PC-9 (cell line): ENCODE results near the gene CD93.

Source experiments
- EZH2 ChIP-seq: fragments of 200-600 bp; sonication (generic); IDR thresholded peaks from 2 replicates; pipeline ENCODE4 v1.8.0; 2017; ENCODE audit warnings: antibody characterized with exemption, low read depth
- TF ChIP-seq, protein P1 (sequence below): fragments of 200-600 bp; sonication (generic); conservative IDR thresholded peaks from 2 replicates; pipeline ENCODE4 v1.6.1; 2017; ENCODE audit warnings: mixed run types, antibody characterized with exemption, mild to moderate bottlenecking, moderate library complexity

DNA sequence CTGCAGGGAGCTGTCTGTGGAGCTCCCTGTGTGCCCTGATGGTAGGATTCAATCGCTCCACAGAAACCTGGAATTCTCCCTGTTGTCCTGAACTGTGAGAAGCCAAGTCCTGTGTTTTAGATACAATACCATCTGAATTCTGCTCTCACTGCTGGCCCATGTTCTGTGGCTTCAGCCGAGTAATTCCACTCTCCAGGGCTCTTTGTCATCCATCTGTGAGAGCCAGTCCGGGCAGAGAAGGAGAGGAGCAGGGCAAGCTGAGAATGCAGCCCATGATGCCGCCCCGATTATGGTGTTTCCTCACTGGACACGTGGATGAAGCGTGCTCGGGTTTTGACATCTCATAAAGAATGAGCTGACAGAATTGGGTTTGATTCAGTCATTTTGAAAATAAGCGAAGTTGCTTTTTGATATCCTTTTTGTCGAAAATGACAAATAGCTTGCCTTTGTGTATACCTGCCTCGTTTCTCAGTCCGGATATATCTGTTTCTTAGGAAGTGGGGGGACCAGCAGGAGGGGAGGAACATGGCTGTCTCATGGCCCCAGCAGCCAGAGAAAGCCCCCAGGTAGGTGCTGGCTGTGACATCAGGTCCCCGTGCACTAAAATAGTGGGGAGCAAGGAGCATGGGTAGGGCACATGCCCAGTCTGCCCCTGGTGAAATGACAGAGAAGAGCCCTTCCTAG is 8.2 kb upstream of the CD93 start:
- TF ChIP-seq, protein P1, sequence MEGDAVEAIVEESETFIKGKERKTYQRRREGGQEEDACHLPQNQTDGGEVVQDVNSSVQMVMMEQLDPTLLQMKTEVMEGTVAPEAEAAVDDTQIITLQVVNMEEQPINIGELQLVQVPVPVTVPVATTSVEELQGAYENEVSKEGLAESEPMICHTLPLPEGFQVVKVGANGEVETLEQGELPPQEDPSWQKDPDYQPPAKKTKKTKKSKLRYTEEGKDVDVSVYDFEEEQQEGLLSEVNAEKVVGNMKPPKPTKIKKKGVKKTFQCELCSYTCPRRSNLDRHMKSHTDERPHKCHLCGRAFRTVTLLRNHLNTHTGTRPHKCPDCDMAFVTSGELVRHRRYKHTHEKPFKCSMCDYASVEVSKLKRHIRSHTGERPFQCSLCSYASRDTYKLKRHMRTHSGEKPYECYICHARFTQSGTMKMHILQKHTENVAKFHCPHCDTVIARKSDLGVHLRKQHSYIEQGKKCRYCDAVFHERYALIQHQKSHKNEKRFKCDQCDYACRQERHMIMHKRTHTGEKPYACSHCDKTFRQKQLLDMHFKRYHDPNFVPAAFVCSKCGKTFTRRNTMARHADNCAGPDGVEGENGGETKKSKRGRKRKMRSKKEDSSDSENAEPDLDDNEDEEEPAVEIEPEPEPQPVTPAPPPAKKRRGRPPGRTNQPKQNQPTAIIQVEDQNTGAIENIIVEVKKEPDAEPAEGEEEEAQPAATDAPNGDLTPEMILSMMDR, result no peak
- no peak for TF ChIP-seq EZH2
